HepG2 (cell line): ENCODE measurements around the gene GALNT11. TPM values are rescaled to one million over a fixed set of nuclear protein-coding genes. Genes with fewer than 3 reads are reported as not detected.

Experiments used
- BCL6 ChIP-seq: IDR thresholded peaks from 2 replicates; pipeline ENCODE4 v1.6.1; 2016; ENCODE audit warnings: missing genetic modification reagents, missing compliant biosample characterization
- FOXC1 ChIP-seq: sonication (generic); formaldehyde crosslinking; IDR thresholded peaks from 2 replicates; pipeline ENCODE4 v1.8.0; 2022; ENCODE audit warnings: mild to moderate bottlenecking, missing genetic modification reagents, borderline replicate concordance
- KLF13 ChIP-seq: sonication (generic); formaldehyde crosslinking; IDR thresholded peaks from 2 replicates; pipeline ENCODE4 v1.4.0; 2020; ENCODE audit warnings: mild to moderate bottlenecking, missing genetic modification reagents
- KLF6 ChIP-seq: IDR thresholded peaks from 2 replicates; pipeline ENCODE4 v1.8.0; 2016; ENCODE audit warnings: missing biosample characterization, missing genetic modification reagents
- LCORL ChIP-seq, 2 experiments: fragments of 450-650 bp in 1 of 2; sonication (generic) in 1 of 2; formaldehyde crosslinking in 1 of 2; IDR thresholded peaks; 2 replicates each; pipeline versions ENCODE4 v1.5.0 to v1.6.1; 2017 to 2020; ENCODE audit warnings: antibody characterized with exemption in 1 of 2, missing genetic modification reagents in 1 of 2
- MEIS1 ChIP-seq: sonication (generic); formaldehyde crosslinking; IDR thresholded peaks from 2 replicates; pipeline ENCODE4 v1.9.0; 2021; ENCODE audit warnings: mild to moderate bottlenecking, missing genetic modification reagents, moderate library complexity, borderline replicate concordance
- PAF1 ChIP-seq: IDR thresholded peaks from 2 replicates; pipeline ENCODE4 v1.6.1; 2016; ENCODE audit warnings: missing genetic modification reagents, missing compliant biosample characterization
- PAX8 ChIP-seq: sonication (generic); formaldehyde crosslinking; IDR thresholded peaks from 2 replicates; pipeline ENCODE4 v1.8.0; 2022; ENCODE audit warnings: mild to moderate bottlenecking, missing genetic modification reagents, borderline replicate concordance
- RAD21 ChIP-seq: fragments of 450-650 bp; formaldehyde crosslinking; IDR thresholded peaks from 2 replicates; pipeline ENCODE4 v1.5.0; 2020; ENCODE audit warnings: mild to moderate bottlenecking
- RFX1 ChIP-seq: fragments of 450-650 bp; IDR thresholded peaks from 2 replicates; pipeline ENCODE4 v1.6.1; 2017
- RFXANK ChIP-seq: IDR thresholded peaks from 2 replicates; pipeline ENCODE4 v1.6.1; 2016
- SAFB2 ChIP-seq: sonication (generic); formaldehyde crosslinking; IDR thresholded peaks from 2 replicates; pipeline ENCODE4 v1.5.1; 2020; ENCODE audit warnings: missing genetic modification reagents, low read depth, mild to moderate bottlenecking, borderline replicate concordance
- SP5 ChIP-seq: IDR thresholded peaks from 2 replicates; pipeline ENCODE4 v1.6.1; 2016; ENCODE audit warnings: low read depth, borderline replicate concordance
- ZBTB7A ChIP-seq: sonication (generic); formaldehyde crosslinking; IDR thresholded peaks from 2 replicates; pipeline ENCODE4 v1.8.0; 2022; ENCODE audit warnings: mild to moderate bottlenecking, missing genetic modification reagents
- ZFP1 ChIP-seq: IDR thresholded peaks from 2 replicates; pipeline ENCODE4 v1.6.1; 2016
- ZIK1 ChIP-seq: sonication (generic); formaldehyde crosslinking; IDR thresholded peaks from 2 replicates; pipeline ENCODE4 v1.5.0; 2020; ENCODE audit warnings: mild to moderate bottlenecking, low read depth, missing genetic modification reagents, borderline replicate concordance
- ZNF143 ChIP-seq: sonication (generic); formaldehyde crosslinking; IDR thresholded peaks from 2 replicates; pipeline ENCODE4 v1.4.0; 2020; ENCODE audit warnings: missing genetic modification reagents
- ZNF713 ChIP-seq: sonication (generic); formaldehyde crosslinking; IDR thresholded peaks from 2 replicates; pipeline ENCODE4 v1.4.0; 2020; ENCODE audit warnings: mild to moderate bottlenecking, missing genetic modification reagents
- ZNF883 ChIP-seq: sonication (generic); formaldehyde crosslinking; IDR thresholded peaks from 2 replicates; pipeline ENCODE4 v1.5.1; 2020; ENCODE audit warnings: mild to moderate bottlenecking, missing genetic modification reagents; ENCODE audit errors: not compliant biosample characterization
- polyA plus RNA-seq, 8 experiments: library from polyadenylated mRNA; depleted of rRNA in 3 of 8; stranded (reverse) in 7 of 8; unstranded in 1 of 8; fragments of >200 nt; fragmentation: Illumina TruSeq in 4 of 8; extraction: Trizol in 4 of 8; gene quantifications; 2 replicates each; pipeline versions ENCODE4 v1.2.1 to v1.2.3, GENCODE V29; 2011 to 2016; ENCODE audit warnings: low read depth in 4 of 8, missing spikeins in 1 of 8, mixed read lengths in 1 of 8; ENCODE audit not compliant: insufficient read depth in 1 of 8
- total RNA-seq, 5 experiments: library from RNA; depleted of rRNA; stranded (reverse); fragments of >200 nt; fragmentation: Illumina TruSeq; extraction: Trizol; gene quantifications; 2 replicates each; pipeline ENCODE4 v1.2.3, GENCODE V29; 2016; ENCODE audit warnings: low read depth in 1 of 5
- TF ChIP-seq, protein P1 (sequence below): sonication (generic); formaldehyde crosslinking; IDR thresholded peaks from 2 replicates; pipeline ENCODE4 v1.5.0; 2020; ENCODE audit warnings: mild to moderate bottlenecking, missing genetic modification reagents, moderate library complexity
- TF ChIP-seq, protein P2 (sequence below): sonication (generic); formaldehyde crosslinking; IDR thresholded peaks from 2 replicates; pipeline ENCODE4 v1.8.0; 2022; ENCODE audit warnings: mild to moderate bottlenecking, missing genetic modification reagents; ENCODE audit not compliant: insufficient replicate concordance
- TF ChIP-seq, protein P3 (sequence below): sonication (generic); formaldehyde crosslinking; IDR thresholded peaks from 2 replicates; pipeline ENCODE4 v1.4.0; 2020; ENCODE audit warnings: low read depth, mild to moderate bottlenecking, missing genetic modification reagents
- TF ChIP-seq, protein P4 (sequence below): sonication (generic); formaldehyde crosslinking; IDR thresholded peaks from 2 replicates; pipeline ENCODE4 v1.5.0; 2020; ENCODE audit warnings: missing genetic modification reagents
- TF ChIP-seq, protein P5 (sequence below), 2 experiments: sonication (generic) in 1 of 2; formaldehyde crosslinking in 1 of 2; IDR thresholded peaks; 2 replicates each; pipeline versions ENCODE4 v1.5.1 to v1.6.1; 2011 to 2020; ENCODE audit warnings: borderline replicate concordance in 1 of 2, low read depth in 1 of 2, low read length in 1 of 2, mild to moderate bottlenecking in 1 of 2, missing genetic modification reagents in 1 of 2, moderate library complexity in 1 of 2

Gene GALNT11
- total and polyA plus RNA-seq, 2 of the 13 experiments (the other 11 are each of a cell fraction or from before 2014, with no cell fraction given) = 9.3 to 16.3 TPM

DNA sequence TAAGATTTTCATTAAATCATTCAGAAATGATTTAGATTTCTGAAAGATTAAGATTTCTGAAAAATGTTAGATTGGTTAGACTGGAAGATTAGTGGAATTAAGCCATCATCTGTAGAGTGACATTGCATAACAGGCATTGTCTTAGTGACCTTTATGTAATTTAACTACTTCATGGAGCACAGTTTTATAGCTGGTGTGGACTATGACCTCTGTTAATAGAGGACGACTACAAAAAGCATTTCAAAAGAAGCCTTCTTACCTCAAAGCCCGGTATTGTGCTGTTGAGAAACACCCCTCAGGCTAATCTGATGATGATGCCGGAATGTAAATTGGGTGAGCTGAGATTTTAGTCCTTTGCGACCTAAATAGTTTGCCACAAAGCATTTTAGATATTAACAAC is 55.6 kb downstream of the GALNT11 start (continued):
- TF ChIP-seq, protein P1, sequence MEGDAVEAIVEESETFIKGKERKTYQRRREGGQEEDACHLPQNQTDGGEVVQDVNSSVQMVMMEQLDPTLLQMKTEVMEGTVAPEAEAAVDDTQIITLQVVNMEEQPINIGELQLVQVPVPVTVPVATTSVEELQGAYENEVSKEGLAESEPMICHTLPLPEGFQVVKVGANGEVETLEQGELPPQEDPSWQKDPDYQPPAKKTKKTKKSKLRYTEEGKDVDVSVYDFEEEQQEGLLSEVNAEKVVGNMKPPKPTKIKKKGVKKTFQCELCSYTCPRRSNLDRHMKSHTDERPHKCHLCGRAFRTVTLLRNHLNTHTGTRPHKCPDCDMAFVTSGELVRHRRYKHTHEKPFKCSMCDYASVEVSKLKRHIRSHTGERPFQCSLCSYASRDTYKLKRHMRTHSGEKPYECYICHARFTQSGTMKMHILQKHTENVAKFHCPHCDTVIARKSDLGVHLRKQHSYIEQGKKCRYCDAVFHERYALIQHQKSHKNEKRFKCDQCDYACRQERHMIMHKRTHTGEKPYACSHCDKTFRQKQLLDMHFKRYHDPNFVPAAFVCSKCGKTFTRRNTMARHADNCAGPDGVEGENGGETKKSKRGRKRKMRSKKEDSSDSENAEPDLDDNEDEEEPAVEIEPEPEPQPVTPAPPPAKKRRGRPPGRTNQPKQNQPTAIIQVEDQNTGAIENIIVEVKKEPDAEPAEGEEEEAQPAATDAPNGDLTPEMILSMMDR (CRISPR knock-in tag) = no peak
- TF ChIP-seq ZNF883 (CRISPR knock-in tag) = no peak
- TF ChIP-seq FOXC1 (CRISPR knock-in tag) = no peak
- TF ChIP-seq ZNF713 (CRISPR knock-in tag) = no peak
- TF ChIP-seq, protein P2, sequence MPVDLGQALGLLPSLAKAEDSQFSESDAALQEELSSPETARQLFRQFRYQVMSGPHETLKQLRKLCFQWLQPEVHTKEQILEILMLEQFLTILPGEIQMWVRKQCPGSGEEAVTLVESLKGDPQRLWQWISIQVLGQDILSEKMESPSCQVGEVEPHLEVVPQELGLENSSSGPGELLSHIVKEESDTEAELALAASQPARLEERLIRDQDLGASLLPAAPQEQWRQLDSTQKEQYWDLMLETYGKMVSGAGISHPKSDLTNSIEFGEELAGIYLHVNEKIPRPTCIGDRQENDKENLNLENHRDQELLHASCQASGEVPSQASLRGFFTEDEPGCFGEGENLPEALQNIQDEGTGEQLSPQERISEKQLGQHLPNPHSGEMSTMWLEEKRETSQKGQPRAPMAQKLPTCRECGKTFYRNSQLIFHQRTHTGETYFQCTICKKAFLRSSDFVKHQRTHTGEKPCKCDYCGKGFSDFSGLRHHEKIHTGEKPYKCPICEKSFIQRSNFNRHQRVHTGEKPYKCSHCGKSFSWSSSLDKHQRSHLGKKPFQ (CRISPR knock-in tag) = no peak
- no peak for TF ChIP-seq SP5 (CRISPR knock-in tag)
- no peak for TF ChIP-seq RAD21 (CRISPR knock-in tag)
- TF ChIP-seq RFXANK (CRISPR knock-in tag) = no peak
- no peak for TF ChIP-seq ZNF143
- no peak for TF ChIP-seq PAX8
- TF ChIP-seq RFX1 = no peak
- TF ChIP-seq BCL6 = peak; percentile 88
- TF ChIP-seq, protein P3, sequence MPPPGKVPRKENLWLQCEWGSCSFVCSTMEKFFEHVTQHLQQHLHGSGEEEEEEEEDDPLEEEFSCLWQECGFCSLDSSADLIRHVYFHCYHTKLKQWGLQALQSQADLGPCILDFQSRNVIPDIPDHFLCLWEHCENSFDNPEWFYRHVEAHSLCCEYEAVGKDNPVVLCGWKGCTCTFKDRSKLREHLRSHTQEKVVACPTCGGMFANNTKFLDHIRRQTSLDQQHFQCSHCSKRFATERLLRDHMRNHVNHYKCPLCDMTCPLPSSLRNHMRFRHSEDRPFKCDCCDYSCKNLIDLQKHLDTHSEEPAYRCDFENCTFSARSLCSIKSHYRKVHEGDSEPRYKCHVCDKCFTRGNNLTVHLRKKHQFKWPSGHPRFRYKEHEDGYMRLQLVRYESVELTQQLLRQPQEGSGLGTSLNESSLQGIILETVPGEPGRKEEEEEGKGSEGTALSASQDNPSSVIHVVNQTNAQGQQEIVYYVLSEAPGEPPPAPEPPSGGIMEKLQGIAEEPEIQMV = no peak
- TF ChIP-seq LCORL (IDR thresholded peaks at IDR 0.05) = no peak
- TF ChIP-seq LCORL (CRISPR knock-in tag; IDR thresholded peaks at IDR 0.05) = no peak
- TF ChIP-seq KLF13 = no peak
- TF ChIP-seq PAF1 (CRISPR knock-in tag) = no peak
- 0 out of 2 replicates have a peak, but pooled peaks have one; percentile 40 for TF ChIP-seq KLF6 (CRISPR knock-in tag)
- TF ChIP-seq ZFP1 (CRISPR knock-in tag) = no peak
- no peak for TF ChIP-seq ZIK1 (CRISPR knock-in tag)
- TF ChIP-seq, protein P4, sequence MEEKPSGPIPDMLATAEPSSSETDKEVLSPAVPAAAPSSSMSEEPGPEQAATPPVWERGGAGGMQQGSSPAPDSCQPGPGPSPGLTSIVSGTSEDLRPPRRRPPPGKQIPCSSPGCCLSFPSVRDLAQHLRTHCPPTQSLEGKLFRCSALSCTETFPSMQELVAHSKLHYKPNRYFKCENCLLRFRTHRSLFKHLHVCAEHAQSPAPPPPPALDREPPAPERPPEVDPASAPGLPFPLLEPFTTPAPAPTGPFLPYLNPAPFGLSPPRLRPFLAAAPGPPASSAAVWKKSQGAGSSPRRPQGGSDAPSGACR (CRISPR knock-in tag) = no peak
- TF ChIP-seq MEIS1 = no peak
- TF ChIP-seq SAFB2 (CRISPR knock-in tag) = no peak
- TF ChIP-seq ZBTB7A (CRISPR knock-in tag) = no peak
- TF ChIP-seq, protein P5, sequence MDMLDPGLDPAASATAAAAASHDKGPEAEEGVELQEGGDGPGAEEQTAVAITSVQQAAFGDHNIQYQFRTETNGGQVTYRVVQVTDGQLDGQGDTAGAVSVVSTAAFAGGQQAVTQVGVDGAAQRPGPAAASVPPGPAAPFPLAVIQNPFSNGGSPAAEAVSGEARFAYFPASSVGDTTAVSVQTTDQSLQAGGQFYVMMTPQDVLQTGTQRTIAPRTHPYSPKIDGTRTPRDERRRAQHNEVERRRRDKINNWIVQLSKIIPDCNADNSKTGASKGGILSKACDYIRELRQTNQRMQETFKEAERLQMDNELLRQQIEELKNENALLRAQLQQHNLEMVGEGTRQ (IDR thresholded peaks at IDR 0.05; ENCODE audit: low read depth, low read length) = no peak
- TF ChIP-seq, protein P5 (CRISPR knock-in tag; IDR thresholded peaks at IDR 0.05; ENCODE audit: borderline replicate concordance) = no peak
